WTC11 (cell line): ENCODE data around the gene KCNJ1.

Source experiments
- ATF3 ChIP-seq: sonication (generic); formaldehyde crosslinking; conservative IDR thresholded peaks from 2 replicates; pipeline ENCODE4 v1.8.1; 2022; ENCODE audit warnings: mild to moderate bottlenecking, missing genetic modification reagents
- ATF6 ChIP-seq: sonication (generic); formaldehyde crosslinking; IDR thresholded peaks from 2 replicates; pipeline ENCODE4 v1.8.1; 2023; ENCODE audit warnings: mild to moderate bottlenecking, missing genetic modification reagents
- CTCF ChIP-seq: fragments of 200-600 bp; IDR thresholded peaks from 2 replicates; pipeline ENCODE4 v1.8.0; 2022; ENCODE audit warnings: antibody characterized with exemption
- NR2C2 ChIP-seq: sonication (generic); formaldehyde crosslinking; IDR thresholded peaks from 2 replicates; pipeline ENCODE4 v1.8.0; 2022; ENCODE audit warnings: mild to moderate bottlenecking, missing genetic modification reagents
- RELA ChIP-seq: sonication (generic); formaldehyde crosslinking; IDR thresholded peaks from 2 replicates; pipeline ENCODE4 v1.8.1; 2022; ENCODE audit warnings: missing genetic modification reagents, mild to moderate bottlenecking, borderline replicate concordance
- TCF7 ChIP-seq: sonication (generic); formaldehyde crosslinking; IDR thresholded peaks from 2 replicates; pipeline ENCODE4 v1.8.0; 2022; ENCODE audit warnings: mild to moderate bottlenecking, low read depth, missing genetic modification reagents, moderate library complexity
- TEAD4 ChIP-seq: sonication (generic); formaldehyde crosslinking; IDR thresholded peaks from 2 replicates; pipeline ENCODE4 v1.8.0; 2022; ENCODE audit warnings: mild to moderate bottlenecking, missing genetic modification reagents
- ZNF138 ChIP-seq: sonication (generic); formaldehyde crosslinking; conservative IDR thresholded peaks from 2 replicates; pipeline ENCODE4 v1.8.1; 2022; ENCODE audit warnings: mild to moderate bottlenecking, moderate library complexity, missing genetic modification reagents
- ZNF416 ChIP-seq: fragments of 250-450 bp; sonication (Bioruptor Pico); IDR thresholded peaks from 2 replicates; pipeline ENCODE4 v1.9.0; 2021; ENCODE audit warnings: mild to moderate bottlenecking, inconsistent platforms
- ZNF423 ChIP-seq: fragments of 250-450 bp; sonication (Bioruptor Pico); IDR thresholded peaks from 2 replicates; pipeline ENCODE4 v2.1.2; 2022; ENCODE audit warnings: mild to moderate bottlenecking, moderate library complexity
- ZNF671 ChIP-seq: fragments of 250-450 bp; sonication (Bioruptor Pico); IDR thresholded peaks from 2 replicates; pipeline ENCODE4 v1.8.0; 2021; ENCODE audit warnings: mild to moderate bottlenecking
- TF ChIP-seq, protein P1 (sequence below): sonication (generic); formaldehyde crosslinking; IDR thresholded peaks from 2 replicates; pipeline ENCODE4 v1.8.1; 2022; ENCODE audit warnings: mild to moderate bottlenecking, moderate library complexity, missing genetic modification reagents

DNA sequence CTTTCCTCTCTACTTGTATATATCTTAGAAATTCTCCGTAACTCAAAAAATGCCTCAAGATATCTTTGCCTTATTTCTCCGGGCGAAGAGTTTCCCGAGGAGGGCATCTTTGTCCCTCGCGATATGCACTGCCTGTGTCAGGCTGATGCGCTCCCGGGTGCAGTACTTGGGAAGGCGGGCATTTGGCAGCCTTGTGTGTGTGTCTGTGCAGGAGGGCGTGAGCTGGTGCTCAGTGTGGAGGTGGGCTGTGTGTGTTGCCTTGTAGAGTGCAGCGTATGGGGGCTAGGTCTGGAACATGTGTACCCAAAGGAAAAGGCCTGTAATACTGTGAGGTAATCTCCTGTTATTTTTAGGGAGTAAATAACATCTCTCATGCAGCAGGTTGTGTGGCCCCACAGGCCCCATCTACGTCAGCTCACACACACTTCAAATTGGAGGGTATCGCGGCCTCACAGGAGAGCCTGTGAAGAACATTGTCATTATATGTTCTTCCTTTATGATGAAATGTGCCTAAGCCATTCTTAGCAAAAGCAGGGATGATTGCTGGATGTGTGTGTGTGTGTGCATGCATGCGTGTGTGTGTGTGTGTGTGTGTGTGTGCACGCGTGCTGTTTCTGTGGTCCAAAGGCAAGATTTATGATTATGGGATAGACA, 77.5 kb downstream of the KCNJ1 start:
- TF ChIP-seq TCF7 (CRISPR knock-in tag), result no peak
- TF ChIP-seq ZNF138 (CRISPR knock-in tag), result no peak
- TF ChIP-seq, protein P1, sequence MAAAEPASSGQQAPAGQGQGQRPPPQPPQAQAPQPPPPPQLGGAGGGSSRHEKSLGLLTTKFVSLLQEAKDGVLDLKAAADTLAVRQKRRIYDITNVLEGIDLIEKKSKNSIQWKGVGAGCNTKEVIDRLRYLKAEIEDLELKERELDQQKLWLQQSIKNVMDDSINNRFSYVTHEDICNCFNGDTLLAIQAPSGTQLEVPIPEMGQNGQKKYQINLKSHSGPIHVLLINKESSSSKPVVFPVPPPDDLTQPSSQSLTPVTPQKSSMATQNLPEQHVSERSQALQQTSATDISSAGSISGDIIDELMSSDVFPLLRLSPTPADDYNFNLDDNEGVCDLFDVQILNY (CRISPR knock-in tag), result no peak
- TF ChIP-seq CTCF, result no peak
- no peak for TF ChIP-seq TEAD4 (CRISPR knock-in tag)
- no peak for TF ChIP-seq NR2C2 (CRISPR knock-in tag)
- TF ChIP-seq ZNF423 (CRISPR knock-in tag), result no peak
- no peak for TF ChIP-seq ZNF671 (CRISPR knock-in tag)
- no peak for TF ChIP-seq ATF3
- TF ChIP-seq ATF6 (CRISPR knock-in tag), result no peak
- no peak for TF ChIP-seq RELA (CRISPR knock-in tag)
- TF ChIP-seq ZNF416 (CRISPR knock-in tag), result no peak
